Measurements from ENCODE around the gene C16orf82. TPM values are rescaled to one million over a fixed set of nuclear protein-coding genes. Genes with fewer than 3 reads are reported as not detected.

The C16orf82 gene
- total RNA-seq, 1 donor from 2014 or later, result not detected

DNA sequence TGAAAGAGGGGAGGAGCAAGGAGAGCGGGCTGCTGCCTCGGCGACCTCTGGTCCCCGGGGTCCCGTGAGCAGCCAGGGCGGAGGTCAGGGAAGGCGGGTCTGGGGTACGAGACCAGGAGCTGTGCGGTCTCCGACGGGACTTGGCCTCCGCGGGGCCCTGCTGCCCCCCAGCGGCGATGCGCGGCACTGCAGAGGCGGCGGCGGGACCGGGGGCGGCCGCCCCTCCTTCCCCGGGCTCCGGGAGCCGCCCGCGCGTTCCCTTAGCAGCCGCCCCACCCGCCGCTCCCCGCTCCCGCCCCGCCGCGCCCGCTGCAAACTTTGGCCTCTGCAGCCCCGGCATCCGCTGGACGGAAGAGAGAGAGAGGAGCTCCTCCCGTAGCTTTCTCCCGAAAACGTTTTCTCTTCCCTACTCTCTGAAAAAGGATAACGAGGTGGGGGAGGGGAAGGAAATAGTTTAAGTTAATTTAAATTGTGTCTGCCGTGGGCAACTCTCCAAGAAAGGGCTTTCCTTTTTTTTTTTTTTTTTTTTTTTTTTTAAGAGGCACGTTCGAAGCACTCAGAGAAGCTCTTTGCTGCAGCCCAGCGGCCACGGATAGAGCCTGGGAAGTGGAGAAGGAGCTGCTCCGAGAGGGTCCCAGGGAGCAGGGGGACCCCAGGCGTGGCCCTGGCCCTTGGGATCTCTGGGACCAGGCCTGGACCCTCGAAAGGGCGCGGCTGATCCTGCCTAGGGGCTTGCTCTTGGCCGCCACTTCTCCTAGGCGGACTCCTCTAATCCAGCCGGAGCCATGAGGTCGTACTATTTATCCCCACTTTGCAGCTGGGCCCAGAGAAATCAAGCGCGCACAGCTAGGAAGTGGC, 43.2 kb downstream of the C16orf82 start:
- TF ChIP-seq, protein P1, sequence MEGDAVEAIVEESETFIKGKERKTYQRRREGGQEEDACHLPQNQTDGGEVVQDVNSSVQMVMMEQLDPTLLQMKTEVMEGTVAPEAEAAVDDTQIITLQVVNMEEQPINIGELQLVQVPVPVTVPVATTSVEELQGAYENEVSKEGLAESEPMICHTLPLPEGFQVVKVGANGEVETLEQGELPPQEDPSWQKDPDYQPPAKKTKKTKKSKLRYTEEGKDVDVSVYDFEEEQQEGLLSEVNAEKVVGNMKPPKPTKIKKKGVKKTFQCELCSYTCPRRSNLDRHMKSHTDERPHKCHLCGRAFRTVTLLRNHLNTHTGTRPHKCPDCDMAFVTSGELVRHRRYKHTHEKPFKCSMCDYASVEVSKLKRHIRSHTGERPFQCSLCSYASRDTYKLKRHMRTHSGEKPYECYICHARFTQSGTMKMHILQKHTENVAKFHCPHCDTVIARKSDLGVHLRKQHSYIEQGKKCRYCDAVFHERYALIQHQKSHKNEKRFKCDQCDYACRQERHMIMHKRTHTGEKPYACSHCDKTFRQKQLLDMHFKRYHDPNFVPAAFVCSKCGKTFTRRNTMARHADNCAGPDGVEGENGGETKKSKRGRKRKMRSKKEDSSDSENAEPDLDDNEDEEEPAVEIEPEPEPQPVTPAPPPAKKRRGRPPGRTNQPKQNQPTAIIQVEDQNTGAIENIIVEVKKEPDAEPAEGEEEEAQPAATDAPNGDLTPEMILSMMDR (IDR thresholded peaks at IDR 0.05; ENCODE audit: insufficient read depth, low read length, severe bottlenecking), result peak; percentile 82
- H3K27me3 ChIP-seq (ENCODE audit: control insufficient read depth, insufficient read depth, low read length), result no peaks in the 10 kb centered on the region
- H3K4me3 ChIP-seq (ENCODE audit: low read depth, low read length), result no peak overlapping the region
- FAIRE-seq (no peak), DNase-seq (ENCODE audit: low read depth) (peak; percentile 20)
- no peaks in the 10 kb centered on the region for H3K36me3 ChIP-seq (ENCODE audit: control insufficient read depth, insufficient read depth, low read length)

DNA sequence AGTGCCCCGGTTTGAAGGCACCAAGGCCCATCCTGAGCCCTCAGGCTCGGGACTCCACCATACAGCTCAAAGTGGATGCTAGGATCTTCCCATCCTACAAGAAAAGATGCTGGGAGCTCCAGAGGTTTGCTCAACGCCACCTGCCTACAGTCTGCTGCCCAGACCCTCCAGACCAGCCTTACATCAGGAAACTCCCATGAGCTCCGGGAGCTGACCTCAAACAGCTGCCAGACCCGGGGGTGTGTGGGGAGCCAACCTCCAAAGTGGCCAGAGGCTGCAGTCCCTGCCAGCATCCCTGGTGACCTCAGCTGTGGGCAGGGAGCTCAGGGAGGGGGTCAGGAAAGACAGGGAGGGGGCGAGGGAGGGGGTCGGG, 43.8 kb downstream of the C16orf82 start:
- FAIRE-seq (no peak), DNase-seq (ENCODE audit: low read depth) (no peak)
- H3K36me3 ChIP-seq (ENCODE audit: control insufficient read depth, insufficient read depth, low read length), result no peaks in the 10 kb centered on the region
- TF ChIP-seq, protein P1 (IDR thresholded peaks at IDR 0.05; ENCODE audit: insufficient read depth, low read length, severe bottlenecking), result no peak
- H3K4me3 ChIP-seq (ENCODE audit: low read depth, low read length), result no peak overlapping the region
- H3K27me3 ChIP-seq (ENCODE audit: control insufficient read depth, insufficient read depth, low read length), result no peaks in the 10 kb centered on the region

DNA sequence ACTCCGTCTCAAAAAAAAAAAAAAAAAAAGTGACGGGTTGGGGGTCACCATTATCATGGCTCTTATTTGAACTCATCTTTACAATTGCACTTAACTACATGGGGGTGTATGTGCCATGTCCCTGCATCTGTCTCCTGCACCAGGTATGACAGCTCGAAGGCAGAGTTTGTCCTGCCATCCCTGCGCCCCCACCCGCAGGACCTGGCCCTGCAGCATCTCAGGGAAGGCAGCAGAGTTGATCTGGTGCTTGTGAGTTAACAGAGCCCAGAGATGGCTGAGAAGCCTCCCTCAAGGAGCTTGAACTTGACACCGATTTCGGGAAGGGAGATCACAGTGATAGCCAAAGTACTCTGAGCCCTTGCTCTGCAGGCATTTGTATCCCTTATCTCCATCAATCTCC, 44.8 kb downstream of the C16orf82 start:
- TF ChIP-seq, protein P1 (IDR thresholded peaks at IDR 0.05; ENCODE audit: insufficient read depth, low read length, severe bottlenecking), result no peak
- H3K4me3 ChIP-seq (ENCODE audit: low read depth, low read length), result no peak overlapping the region
- H3K27me3 ChIP-seq (ENCODE audit: control insufficient read depth, insufficient read depth, low read length), result no peaks in the 10 kb centered on the region
- FAIRE-seq (no peak), DNase-seq (ENCODE audit: low read depth) (no peak)
- no peaks in the 10 kb centered on the region for H3K36me3 ChIP-seq (ENCODE audit: control insufficient read depth, insufficient read depth, low read length)

DNA sequence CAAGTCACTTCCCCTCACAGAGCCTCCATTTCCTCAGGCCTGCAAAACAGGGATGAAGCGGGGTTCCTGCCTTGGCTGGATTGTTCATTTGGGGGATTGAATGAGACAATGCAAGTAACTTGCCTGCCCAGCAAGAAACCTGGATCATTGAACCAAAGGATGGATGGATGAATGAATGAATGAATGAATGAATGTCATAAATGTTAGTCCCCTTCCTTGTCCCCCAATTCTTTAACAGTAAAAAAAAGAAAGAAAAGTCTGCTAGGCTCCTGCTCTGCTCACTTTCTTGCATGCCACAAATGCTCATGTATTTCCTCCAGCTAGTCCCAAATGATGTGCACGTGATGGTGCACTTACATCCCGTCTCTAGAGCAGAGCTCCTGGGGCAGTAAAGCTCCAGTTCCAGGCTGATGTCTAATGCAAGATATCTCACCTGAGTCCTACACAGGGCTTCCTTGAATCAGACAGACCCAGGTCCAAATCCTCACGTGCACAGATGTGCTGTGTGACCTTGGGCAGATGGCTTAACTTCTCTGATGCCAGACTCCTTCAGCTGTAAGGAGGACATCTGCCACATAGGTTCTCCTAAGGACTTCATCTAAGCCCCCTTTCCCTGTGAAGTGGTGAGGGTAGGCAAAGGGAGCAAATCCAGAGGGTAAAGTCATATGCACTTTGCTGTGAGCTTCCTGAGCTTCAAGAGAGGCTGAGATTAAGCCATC, 45.5 kb downstream of the C16orf82 start:
- peak; percentile 7 for FAIRE-seq
- Histone ChIP-seq H3K36me3 (ENCODE audit: control insufficient read depth, insufficient read depth, low read length) (no peaks in the 10 kb centered on the region), H3K27me3 (ENCODE audit: control insufficient read depth, insufficient read depth, low read length) (no peaks in the 10 kb centered on the region), H3K4me3 (ENCODE audit: low read depth, low read length) (no peak overlapping the region)
- no peak for DNase-seq (ENCODE audit: low read depth)
- TF ChIP-seq, protein P1 (IDR thresholded peaks at IDR 0.05; ENCODE audit: insufficient read depth, low read length, severe bottlenecking), result no peak

DNA sequence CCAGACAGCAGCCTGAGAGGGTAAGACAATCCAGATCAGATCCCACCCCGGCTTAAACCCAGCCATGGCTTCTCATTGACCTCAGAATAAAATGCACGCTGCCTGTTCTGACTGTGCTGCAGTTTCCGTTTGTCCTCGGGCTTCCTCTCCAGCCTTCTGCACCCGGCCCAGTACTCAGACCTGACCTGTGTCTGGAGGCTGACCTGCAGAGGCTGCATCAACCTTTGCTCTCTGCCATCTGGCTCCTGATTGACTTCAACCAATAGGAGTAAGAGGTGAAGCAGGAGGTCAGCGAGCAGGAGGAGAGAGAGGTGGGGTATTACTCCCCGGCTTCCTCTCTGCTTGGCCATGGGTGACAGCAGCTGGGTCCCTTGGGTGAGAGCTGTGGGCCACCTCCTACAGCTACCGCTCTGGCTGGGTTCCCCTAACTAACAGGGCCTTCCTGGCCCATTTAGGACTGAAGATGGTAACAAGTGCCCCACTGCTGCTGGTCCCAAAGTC, 46.7 kb downstream of the C16orf82 start:
- TF ChIP-seq, protein P1 (IDR thresholded peaks at IDR 0.05; ENCODE audit: insufficient read depth, low read length, severe bottlenecking), result no peak
- Histone ChIP-seq H3K4me3 (ENCODE audit: low read depth, low read length) (no peak overlapping the region), H3K36me3 (ENCODE audit: control insufficient read depth, insufficient read depth, low read length) (no peaks in the 10 kb centered on the region), H3K27me3 (ENCODE audit: control insufficient read depth, insufficient read depth, low read length) (no peaks in the 10 kb centered on the region)
- FAIRE-seq, result no peak
- DNase-seq (ENCODE audit: low read depth), result no peak

Measured in bronchial epithelial cell (primary cell).